Activated CD4-positive, alpha-beta memory T cell treated with anti-CD3 and anti-CD28 coated beads for 36 hours (primary cell): Measurements from ENCODE around the gene SIGLEC15. TPM values are rescaled to one million over a fixed set of nuclear protein-coding genes. Genes with fewer than 3 reads are reported as not detected.
"Not testable (repeated sequence)": the region's sequence is repeated elsewhere in the genome, so short reads cannot be mapped to it uniquely, and the experiment has no call there.

Experiments used
- CTCF ChIA-PET: fragments of 350-600 bp; sonication (Branson Sonifier 250); formaldehyde crosslinking; loops from one replicate; lab custom pipeline; 2021; ENCODE audit warnings: antibody characterized with exemption, inconsistent platforms; lab: Charles Lee
- POLR2A ChIA-PET: fragments of 350-600 bp; sonication (Branson Sonifier 250); formaldehyde crosslinking; loops from one replicate; lab custom pipeline; 2021; ENCODE audit warnings: antibody characterized with exemption; lab: Charles Lee
- DNase-seq: peaks from one replicate; pipeline ENCODE4 v3.0.0-alpha.2; 2020
- H3K27ac Mint-ChIP-seq: one replicate; pipeline ENCODE4 v1.8.0; 2021; ENCODE audit warnings: mixed read lengths
- H3K27me3 Mint-ChIP-seq: one replicate; pipeline ENCODE4 v1.8.0; 2021; ENCODE audit warnings: mixed read lengths
- H3K36me3 Mint-ChIP-seq: one replicate; pipeline ENCODE4 v1.8.0; 2021; ENCODE audit warnings: mixed read lengths
- H3K4me1 Mint-ChIP-seq: one replicate; pipeline ENCODE4 v1.8.0; 2021; ENCODE audit warnings: low read depth, mixed read lengths
- H3K4me3 Mint-ChIP-seq: one replicate; pipeline ENCODE4 v1.8.0; 2021; ENCODE audit warnings: mild to moderate bottlenecking, mixed read lengths
- H3K9me3 Mint-ChIP-seq: one replicate; pipeline ENCODE4 v1.8.0; 2021; ENCODE audit warnings: mixed read lengths
- intact Hi-C: fragments of 100-400 bp; cut with micrococcal nuclease; formaldehyde crosslinking; loops from one replicate; pipeline ENCODE4 v1.15.1; 2023
- total RNA-seq, 2 experiments: library from RNA; stranded (reverse); gene quantifications; one replicate each; pipeline ENCODE4 v1.2.3, GENCODE V29; 2021

The SIGLEC15 gene
- total RNA-seq, 2 experiments from 2014 or later: not detected

GRCh38 chr18:45821711-45822110, 3.8 kb upstream of the SIGLEC15 start:
- intact Hi-C loops: no loop called here
- H3K27me3 Mint-ChIP-seq: peaks cover 12% of the 10 kb centered on the region
- CTCF ChIA-PET: no interaction called here

DNA sequence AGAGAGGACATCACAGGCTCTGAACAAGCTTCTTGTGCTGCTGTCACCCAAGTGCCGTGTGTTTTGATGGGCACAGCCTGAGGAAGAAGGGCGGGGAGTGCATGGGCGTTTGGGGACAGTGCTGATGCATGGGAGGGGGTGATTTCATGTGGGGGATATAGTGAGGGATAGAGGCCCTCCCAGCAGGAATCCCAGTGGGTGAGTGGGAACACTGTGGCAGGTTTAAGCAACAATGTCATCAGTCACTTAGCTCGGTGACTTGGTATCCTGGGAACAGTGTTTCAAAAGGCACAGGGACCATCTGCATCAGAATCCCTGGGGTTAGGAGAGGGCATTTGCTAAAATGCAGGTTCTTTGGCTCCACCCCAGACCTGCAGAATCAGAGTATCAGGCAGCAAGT, 609 bp downstream of the SIGLEC15 start:
- POLR2A ChIA-PET: no interaction called here
- no peaks in the 10 kb centered on the region for H3K36me3 Mint-ChIP-seq
- DNase-seq: no peak
- H3K4me3 Mint-ChIP-seq: no peak overlapping the region
- peaks cover 10% of the 10 kb centered on the region for H3K27me3 Mint-ChIP-seq
- intact Hi-C loops: no loop called here
- no peak overlapping the region for H3K27ac Mint-ChIP-seq
- peaks cover 4% of the 10 kb centered on the region for H3K9me3 Mint-ChIP-seq
- CTCF ChIA-PET: no interaction called here
- peaks cover 16% of the 10 kb centered on the region for H3K4me1 Mint-ChIP-seq

More at GRCh38 chr18:45821711-45822110, 3.8 kb upstream of the SIGLEC15 start:
- Mint-ChIP-seq H3K9me3 (peaks cover 12% of the 10 kb centered on the region), H3K36me3 (peaks cover under 1% of the 10 kb centered on the region), H3K4me3 (no peak overlapping the region), H3K4me1 (peaks cover 14% of the 10 kb centered on the region), H3K27ac (no peak overlapping the region)
- DNase-seq: no peak
- POLR2A ChIA-PET: no interaction called here

DNA sequence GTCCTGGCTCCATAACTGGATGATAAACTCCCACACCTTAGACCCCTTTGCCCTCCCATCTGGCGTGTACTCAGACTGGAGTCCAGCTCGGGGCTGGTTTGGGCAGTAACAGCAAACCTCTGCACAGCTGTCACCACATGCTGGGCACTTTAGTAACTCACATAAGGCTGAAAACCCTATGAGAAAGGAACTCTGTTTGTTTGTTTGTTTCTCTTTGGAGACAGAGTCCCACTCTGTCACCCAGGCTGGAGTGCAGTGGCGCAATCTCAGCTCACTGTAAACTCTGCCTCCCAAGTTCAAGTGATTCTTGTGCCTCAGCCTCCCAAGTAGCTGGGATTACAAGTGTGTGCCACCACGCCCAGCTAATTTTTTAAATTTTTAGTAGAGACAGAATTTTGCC, 1.2 kb downstream of the SIGLEC15 start:
- H3K4me3 Mint-ChIP-seq, intact Hi-C loops, POLR2A ChIA-PET, CTCF ChIA-PET, DNase-seq, H3K36me3 Mint-ChIP-seq, H3K9me3 Mint-ChIP-seq, H3K27ac Mint-ChIP-seq, H3K27me3 Mint-ChIP-seq: not testable (repeated sequence)
- H3K4me1 Mint-ChIP-seq: peaks cover 16% of the 10 kb centered on the region

DNA sequence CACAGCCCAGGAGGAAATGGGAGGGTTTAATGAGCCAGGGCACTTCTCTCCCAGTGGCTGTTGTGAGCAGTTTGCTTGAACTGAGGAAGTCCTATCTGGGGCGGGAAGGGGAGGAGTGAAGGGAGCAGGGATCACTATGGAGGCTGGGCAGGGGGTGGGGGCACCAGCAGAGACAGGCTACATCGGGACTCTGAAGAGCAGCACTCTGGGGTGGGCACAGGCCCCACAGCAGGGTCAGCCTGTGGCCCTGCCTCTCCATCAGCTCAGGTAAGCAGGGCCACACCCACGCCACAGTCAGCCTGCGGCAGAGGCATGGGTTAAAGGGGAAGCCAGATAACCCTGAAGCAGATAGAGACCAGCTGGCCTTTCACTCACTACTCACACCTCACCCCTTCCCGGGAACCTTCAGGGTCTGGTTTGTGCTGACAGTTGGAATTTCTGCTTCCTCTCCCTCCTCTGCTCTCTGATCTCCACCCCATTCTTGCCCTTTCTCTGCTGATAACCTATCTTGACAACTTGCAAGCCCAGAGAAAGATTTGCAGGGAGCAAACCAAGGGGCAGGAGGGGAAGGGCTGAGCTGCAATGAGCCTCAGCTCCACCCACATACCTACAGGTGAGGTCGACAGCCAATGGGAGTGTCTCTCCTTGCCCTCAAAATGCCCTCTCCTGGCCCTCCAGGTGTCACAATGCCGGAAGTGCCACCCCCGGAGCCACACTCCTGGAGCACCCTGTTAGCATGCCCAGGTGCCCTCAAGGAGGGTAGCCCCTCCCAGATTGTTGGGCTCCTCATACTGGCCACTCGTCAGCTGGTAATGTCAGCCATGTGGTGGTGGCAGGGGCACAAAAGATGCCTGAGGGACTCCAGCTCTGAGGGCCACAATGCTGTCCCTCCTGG, 3.7 kb downstream of the SIGLEC15 start:
- intact Hi-C loops: no loop called here
- peaks cover 16% of the 10 kb centered on the region for H3K4me1 Mint-ChIP-seq
- H3K36me3 Mint-ChIP-seq: no peaks in the 10 kb centered on the region
- H3K27ac Mint-ChIP-seq: no peak overlapping the region
- no peak overlapping the region for H3K4me3 Mint-ChIP-seq
- no peak for DNase-seq
- ChIA-PET POLR2A (no interaction called here), CTCF (no interaction called here)
- H3K27me3 Mint-ChIP-seq: peaks cover 5% of the 10 kb centered on the region
- H3K9me3 Mint-ChIP-seq: no peaks in the 10 kb centered on the region

DNA sequence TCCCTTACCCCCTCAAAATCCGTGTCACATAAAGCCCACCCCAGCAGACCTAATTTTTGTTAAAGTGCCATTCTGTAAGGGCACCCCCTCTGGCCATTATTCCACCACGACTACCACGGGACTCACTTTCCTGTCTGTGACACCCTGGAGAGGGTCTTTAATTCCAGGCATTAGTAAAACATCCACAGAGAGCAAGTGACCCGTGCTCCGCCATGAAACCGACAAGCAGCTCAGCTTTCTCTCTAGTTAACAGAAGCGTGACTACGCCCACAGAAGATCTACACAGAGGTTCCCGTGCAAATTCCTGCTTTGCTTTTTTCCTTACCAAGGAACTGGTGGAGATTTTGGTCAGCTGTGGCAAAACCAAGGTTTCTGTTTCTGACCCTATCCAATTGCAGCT, 4.4 kb downstream of the SIGLEC15 start:
- ChIA-PET POLR2A (no interaction called here), CTCF (no interaction called here)
- H3K27me3 Mint-ChIP-seq: peaks cover 5% of the 10 kb centered on the region
- H3K27ac Mint-ChIP-seq: no peak overlapping the region
- intact Hi-C loops: no loop called here
- peaks cover 14% of the 10 kb centered on the region for H3K4me1 Mint-ChIP-seq
- no peaks in the 10 kb centered on the region for H3K36me3 Mint-ChIP-seq
- no peak overlapping the region for H3K4me3 Mint-ChIP-seq
- no peaks in the 10 kb centered on the region for H3K9me3 Mint-ChIP-seq
- no peak for DNase-seq

- POLR2A ChIA-PET: no interaction called here
- intact Hi-C loops: no loop called here
- Mint-ChIP-seq H3K36me3 (no peaks in the 10 kb centered on the region), H3K9me3 (no peaks in the 10 kb centered on the region), H3K27ac (no peak overlapping the region), H3K4me3 (no peak overlapping the region), H3K4me1 (peaks cover 10% of the 10 kb centered on the region), H3K27me3 (peaks cover 10% of the 10 kb centered on the region)
- DNase-seq: no peak
- CTCF ChIA-PET: no interaction called here
Observed at GRCh38 chr18:45830917-45831316, 5.4 kb downstream of the SIGLEC15 start.

- Mint-ChIP-seq H3K4me1 (peaks cover 7% of the 10 kb centered on the region), H3K9me3 (no peaks in the 10 kb centered on the region), H3K27ac (no peak overlapping the region), H3K36me3 (no peaks in the 10 kb centered on the region), H3K4me3 (no peak overlapping the region), H3K27me3 (peaks cover 25% of the 10 kb centered on the region)
- ChIA-PET POLR2A (no interaction called here), CTCF (no interaction called here)
- intact Hi-C loops: no loop called here
- no peak for DNase-seq
Observed at GRCh38 chr18:45833846-45834245, 8.4 kb downstream of the SIGLEC15 start.

GRCh38 chr18:45834306-45834705, 8.8 kb downstream of the SIGLEC15 start:
- no peak for DNase-seq
- ChIA-PET POLR2A (no interaction called here), CTCF (interaction anchor here (1.3 to 1.5 kb wide), 2 partner anchors 170 to 213 kb away, joined by 4 to 5 read pairs; no protein-coding TSS in a partner anchor)
- H3K4me3 Mint-ChIP-seq: no peak overlapping the region
- peaks cover 28% of the 10 kb centered on the region for H3K27me3 Mint-ChIP-seq
- H3K27ac Mint-ChIP-seq: no peak overlapping the region
- intact Hi-C loops: no loop called here
- H3K4me1 Mint-ChIP-seq: peaks cover 7% of the 10 kb centered on the region
- no peaks in the 10 kb centered on the region for H3K9me3 Mint-ChIP-seq
- H3K36me3 Mint-ChIP-seq: no peaks in the 10 kb centered on the region

DNA sequence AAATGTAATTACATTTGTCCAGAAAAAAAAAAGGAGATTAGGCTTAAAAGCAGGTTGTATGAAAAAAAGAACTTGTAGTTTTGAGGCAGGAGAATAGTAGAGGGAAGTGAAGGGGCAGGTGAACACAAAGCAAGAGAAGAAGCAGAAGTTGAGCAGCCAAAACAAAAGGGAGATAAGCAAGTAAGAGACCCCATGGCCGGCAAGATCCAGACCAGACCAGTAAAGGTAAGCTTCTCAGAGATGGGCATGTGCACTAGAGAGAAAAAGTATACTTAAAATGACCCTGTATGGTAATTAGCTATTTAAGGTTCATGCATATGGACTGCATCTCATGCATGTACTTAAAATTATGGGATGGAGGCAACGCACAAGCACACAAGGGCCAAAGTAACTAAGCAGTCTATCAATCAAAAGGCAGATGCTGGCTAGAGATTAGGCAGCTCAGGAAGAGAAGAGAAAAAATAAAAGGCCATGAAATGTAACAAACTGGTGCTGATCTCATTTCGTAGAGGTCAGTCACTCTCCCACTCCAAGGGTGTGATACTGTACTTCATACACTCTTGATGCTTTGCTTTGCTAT, 9.7 kb downstream of the SIGLEC15 start:
- peaks cover 31% of the 10 kb centered on the region for H3K27me3 Mint-ChIP-seq

DNA sequence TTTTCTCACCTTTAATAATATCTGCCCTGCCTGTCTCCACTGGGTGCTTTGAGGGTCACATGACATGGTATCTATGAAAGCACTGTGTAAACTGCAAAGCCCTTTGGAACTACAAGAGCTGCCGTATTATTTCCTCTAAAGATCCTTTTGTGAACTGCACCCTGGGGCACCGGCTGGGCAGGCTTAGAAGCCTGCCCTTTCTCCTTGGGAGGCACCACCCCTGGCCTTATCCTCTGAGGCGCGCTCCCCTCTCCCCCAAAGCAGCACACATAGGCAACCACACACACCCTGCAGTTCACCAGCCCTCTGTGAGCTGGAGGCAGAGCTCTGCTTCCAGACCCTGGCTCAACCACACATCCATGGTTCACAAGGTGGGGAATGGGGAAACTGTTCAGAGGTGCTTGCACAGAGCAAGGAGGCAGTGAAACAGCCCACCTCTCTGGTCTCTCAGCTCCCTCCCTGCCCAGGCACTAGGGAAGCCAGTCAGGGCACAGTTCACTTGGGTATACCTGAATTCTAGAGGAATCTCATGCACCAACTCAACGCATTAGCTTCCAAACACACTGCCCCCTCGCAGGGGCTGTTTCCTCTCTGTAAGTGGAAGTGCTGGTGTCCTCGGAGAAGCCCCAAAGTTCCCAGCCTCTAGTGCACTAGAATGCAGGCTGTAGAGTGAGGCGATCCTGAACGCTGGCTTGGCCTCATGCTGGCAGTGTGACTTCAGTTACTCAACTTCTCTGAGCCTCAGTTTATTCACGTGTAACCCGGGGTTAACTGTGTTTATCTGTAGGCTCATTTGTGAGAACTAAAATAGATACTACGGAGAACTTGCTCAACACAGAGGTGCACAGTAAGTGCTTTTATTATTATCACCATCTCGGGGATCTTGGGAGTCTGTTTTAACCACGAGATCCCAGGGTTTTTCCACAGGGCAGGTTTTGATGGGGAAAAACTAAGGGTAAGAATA, 11.0 kb downstream of the SIGLEC15 start:
- H3K4me3 Mint-ChIP-seq: no peak overlapping the region
- no peak overlapping the region for H3K27ac Mint-ChIP-seq

More for the DNA sequence above, 9.7 kb downstream of the SIGLEC15 start:
- DNase-seq: no peak
- intact Hi-C loops: loop anchor here (5.0 kb wide), 2 partner anchors 58 to 113 kb away; partner anchors contain the start of gene SLC14A1
- no peak overlapping the region for H3K4me3 Mint-ChIP-seq
- no peaks in the 10 kb centered on the region for H3K9me3 Mint-ChIP-seq
- no peak overlapping the region for H3K27ac Mint-ChIP-seq
- ChIA-PET CTCF (interaction anchor here (1.2 to 1.5 kb wide), 3 partner anchors 143 to 214 kb away, joined by 3 to 5 read pairs (median 4); no protein-coding TSS in a partner anchor), POLR2A (no interaction called here)
- H3K4me1 Mint-ChIP-seq: peaks cover 7% of the 10 kb centered on the region
- H3K36me3 Mint-ChIP-seq: no peaks in the 10 kb centered on the region

DNA sequence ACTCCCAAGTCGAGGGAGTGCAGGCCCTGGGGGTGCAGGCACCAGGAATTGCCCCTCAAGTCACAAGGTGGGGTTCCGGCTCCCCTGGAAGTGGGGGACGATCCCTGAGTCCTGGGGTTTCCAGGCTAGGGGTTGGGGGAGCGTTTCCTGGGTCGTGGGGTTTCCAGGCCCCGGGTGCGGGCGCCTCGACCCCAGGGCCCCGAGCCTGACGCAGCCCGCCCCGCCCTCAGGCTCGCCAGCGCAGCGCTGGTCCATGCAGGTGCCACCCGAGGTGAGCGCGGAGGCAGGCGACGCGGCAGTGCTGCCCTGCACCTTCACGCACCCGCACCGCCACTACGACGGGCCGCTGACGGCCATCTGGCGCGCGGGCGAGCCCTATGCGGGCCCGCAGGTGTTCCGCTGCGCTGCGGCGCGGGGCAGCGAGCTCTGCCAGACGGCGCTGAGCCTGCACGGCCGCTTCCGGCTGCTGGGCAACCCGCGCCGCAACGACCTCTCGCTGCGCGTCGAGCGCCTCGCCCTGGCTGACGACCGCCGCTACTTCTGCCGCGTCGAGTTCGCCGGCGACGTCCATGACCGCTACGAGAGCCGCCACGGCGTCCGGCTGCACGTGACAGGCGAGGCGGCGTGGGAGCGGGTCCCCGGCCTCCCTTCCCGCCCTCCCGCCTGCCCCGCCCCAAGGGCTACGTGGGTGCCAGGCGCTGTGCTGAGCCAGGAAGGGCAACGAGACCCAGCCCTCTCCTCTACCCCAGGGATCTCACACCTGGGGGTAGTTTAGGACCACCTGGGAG, 12.0 kb downstream of the SIGLEC15 start:
- Mint-ChIP-seq H3K36me3 (no peaks in the 10 kb centered on the region), H3K4me1 (peaks cover 7% of the 10 kb centered on the region), H3K27ac (no peak overlapping the region), H3K27me3 (peaks cover 29% of the 10 kb centered on the region), H3K4me3 (no peak overlapping the region), H3K9me3 (no peaks in the 10 kb centered on the region)
- ChIA-PET CTCF (interaction anchor here (1.4 kb wide), 1 partner anchor 113 kb away, joined by 3 read pairs; no protein-coding TSS in a partner anchor), POLR2A (no interaction called here)
- intact Hi-C loops: loop anchor here (2.0 to 5.0 kb wide), 4 partner anchors 37 to 173 kb away; partner anchors contain the start of gene SLC14A1
- peak; percentile 71 for DNase-seq

More for the DNA sequence above, 11.0 kb downstream of the SIGLEC15 start:
- POLR2A ChIA-PET: no interaction called here
- intact Hi-C loops: loop anchor here (5.0 kb wide), 2 partner anchors 59 to 114 kb away; partner anchors contain the start of gene SLC14A1
- Mint-ChIP-seq H3K9me3 (no peaks in the 10 kb centered on the region), H3K27me3 (peaks cover 31% of the 10 kb centered on the region), H3K36me3 (no peaks in the 10 kb centered on the region), H3K4me1 (peaks cover 7% of the 10 kb centered on the region)
- CTCF ChIA-PET: no interaction called here
- no peak for DNase-seq
